ENCODE data around the gene MDFI.

MDFI gene

DNA sequence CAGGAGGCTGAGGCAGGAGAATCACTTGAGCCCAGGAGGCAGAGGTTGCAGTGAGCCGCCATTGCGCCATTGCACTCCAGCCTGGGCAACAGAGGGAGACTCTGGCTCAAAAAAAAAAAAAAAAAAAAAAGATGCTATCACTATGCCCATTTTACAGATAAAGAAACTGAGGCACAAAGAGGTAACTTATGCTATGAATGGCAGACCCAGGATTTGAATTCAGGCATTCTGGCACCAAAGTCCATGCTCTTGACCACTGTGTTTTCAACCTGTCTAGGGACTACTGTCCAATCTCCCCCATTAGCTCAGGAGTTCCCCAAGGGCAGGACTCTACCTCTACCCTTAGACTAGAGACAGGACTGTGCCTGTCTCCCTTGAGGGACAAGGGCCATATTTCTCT, 9.1 kb upstream of the MDFI start:
- Histone ChIP-seq H3K27ac (ENCODE audit: low read depth, low read length, poor library complexity, severe bottlenecking) (no peak overlapping the region), H4K20me1 (ENCODE audit: insufficient read depth, low read length) (no peaks in the 10 kb centered on the region), H3K4me2 (ENCODE audit: low read length) (no peak overlapping the region), H3K9me3 (ENCODE audit: low read length) (no peaks in the 10 kb centered on the region), H3K9me2 (ENCODE audit: low read depth, low read length) (no peaks in the 10 kb centered on the region), H3K79me2 (ENCODE audit: insufficient read depth, low read length) (no peaks in the 10 kb centered on the region), H3K9ac (ENCODE audit: low read length) (no peak overlapping the region), H3K4me3 (ENCODE audit: low read depth, low read length, poor library complexity, severe bottlenecking) (no peak overlapping the region), H3F3A (ENCODE audit: insufficient read depth, low read length) (no peaks in the 10 kb centered on the region), H2AFZ (ENCODE audit: low read length) (no peak overlapping the region), H3K27me3 (ENCODE audit: insufficient read depth, low read length) (no peaks in the 10 kb centered on the region), H3K4me1 (ENCODE audit: insufficient read depth, low read length, severe bottlenecking) (peaks cover 25% of the 10 kb centered on the region), H3K36me3 (ENCODE audit: insufficient read depth, low read length) (no peaks in the 10 kb centered on the region)
- TF ChIP-seq, protein P1, sequence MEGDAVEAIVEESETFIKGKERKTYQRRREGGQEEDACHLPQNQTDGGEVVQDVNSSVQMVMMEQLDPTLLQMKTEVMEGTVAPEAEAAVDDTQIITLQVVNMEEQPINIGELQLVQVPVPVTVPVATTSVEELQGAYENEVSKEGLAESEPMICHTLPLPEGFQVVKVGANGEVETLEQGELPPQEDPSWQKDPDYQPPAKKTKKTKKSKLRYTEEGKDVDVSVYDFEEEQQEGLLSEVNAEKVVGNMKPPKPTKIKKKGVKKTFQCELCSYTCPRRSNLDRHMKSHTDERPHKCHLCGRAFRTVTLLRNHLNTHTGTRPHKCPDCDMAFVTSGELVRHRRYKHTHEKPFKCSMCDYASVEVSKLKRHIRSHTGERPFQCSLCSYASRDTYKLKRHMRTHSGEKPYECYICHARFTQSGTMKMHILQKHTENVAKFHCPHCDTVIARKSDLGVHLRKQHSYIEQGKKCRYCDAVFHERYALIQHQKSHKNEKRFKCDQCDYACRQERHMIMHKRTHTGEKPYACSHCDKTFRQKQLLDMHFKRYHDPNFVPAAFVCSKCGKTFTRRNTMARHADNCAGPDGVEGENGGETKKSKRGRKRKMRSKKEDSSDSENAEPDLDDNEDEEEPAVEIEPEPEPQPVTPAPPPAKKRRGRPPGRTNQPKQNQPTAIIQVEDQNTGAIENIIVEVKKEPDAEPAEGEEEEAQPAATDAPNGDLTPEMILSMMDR (IDR thresholded peaks at IDR 0.05; ENCODE audit: low read length): no peak
- no peak for TF ChIP-seq EZH2 (IDR thresholded peaks at IDR 0.05; ENCODE audit: borderline replicate concordance, low read length)

DNA sequence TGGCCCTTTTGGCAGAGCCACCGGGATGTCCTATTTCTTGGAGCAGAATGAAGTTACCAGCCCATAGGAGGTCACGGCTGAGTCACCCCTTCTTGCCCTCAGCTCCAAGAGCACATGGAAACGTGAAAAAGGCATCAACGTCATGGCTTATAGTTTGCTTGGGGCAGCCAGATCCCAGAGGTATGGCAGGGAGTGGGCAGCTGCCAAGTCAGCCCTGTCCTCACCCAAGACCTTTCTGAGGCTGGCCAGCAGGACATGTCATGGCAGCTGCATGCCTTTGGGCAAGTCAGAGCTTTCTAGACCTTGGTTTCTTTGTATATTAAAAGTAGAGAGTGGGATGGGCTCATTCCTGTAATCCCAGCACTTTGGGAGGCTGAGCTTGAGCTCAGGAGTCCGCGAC, 8.2 kb upstream of the MDFI start:
- Histone ChIP-seq H3K9me3 (ENCODE audit: low read length) (no peaks in the 10 kb centered on the region), H3K79me2 (ENCODE audit: insufficient read depth, low read length) (no peaks in the 10 kb centered on the region), H4K20me1 (ENCODE audit: insufficient read depth, low read length) (no peaks in the 10 kb centered on the region), H3K4me1 (ENCODE audit: insufficient read depth, low read length, severe bottlenecking) (peaks cover 21% of the 10 kb centered on the region), H3K4me2 (ENCODE audit: low read length) (no peak overlapping the region), H3K4me3 (ENCODE audit: low read depth, low read length, poor library complexity, severe bottlenecking) (no peak overlapping the region), H3F3A (ENCODE audit: insufficient read depth, low read length) (no peaks in the 10 kb centered on the region), H2AFZ (ENCODE audit: low read length) (no peak overlapping the region), H3K9me2 (ENCODE audit: low read depth, low read length) (no peaks in the 10 kb centered on the region), H3K27ac (ENCODE audit: low read depth, low read length, poor library complexity, severe bottlenecking) (no peak overlapping the region), H3K27me3 (ENCODE audit: insufficient read depth, low read length) (no peaks in the 10 kb centered on the region; the same call in 1 of the 2 replicates), H3K36me3 (ENCODE audit: insufficient read depth, low read length) (no peaks in the 10 kb centered on the region), H3K9ac (ENCODE audit: low read length) (no peak overlapping the region)
- TF ChIP-seq, protein P1 (IDR thresholded peaks at IDR 0.05; ENCODE audit: low read length): no peak
- TF ChIP-seq EZH2 (IDR thresholded peaks at IDR 0.05; ENCODE audit: borderline replicate concordance, low read length): no peak

DNA sequence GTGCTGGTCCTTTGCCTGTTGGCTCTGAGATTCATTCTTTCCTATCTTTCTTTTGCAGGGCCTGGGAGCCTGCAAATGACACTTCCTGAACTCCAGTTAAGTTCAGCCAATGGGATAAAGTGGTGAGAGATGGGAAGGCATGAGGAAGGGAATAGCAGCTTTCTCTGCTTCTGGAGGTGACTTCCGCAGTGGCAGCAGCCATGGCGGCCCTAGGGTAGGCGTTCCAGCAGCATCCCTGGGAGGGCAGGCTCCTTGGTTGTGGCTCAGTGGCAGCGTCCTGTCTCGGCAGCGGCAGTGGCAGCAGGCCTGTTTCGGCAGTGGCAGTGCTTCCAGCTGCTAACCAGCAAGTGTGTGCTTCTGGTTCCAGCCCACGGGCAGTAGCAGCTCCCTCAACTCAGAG, 7.3 kb upstream of the MDFI start:
- H3K27ac ChIP-seq (ENCODE audit: low read depth, low read length, poor library complexity, severe bottlenecking): no peak overlapping the region
- H3K36me3 ChIP-seq (ENCODE audit: insufficient read depth, low read length): no peaks in the 10 kb centered on the region
- no peaks in the 10 kb centered on the region; the same call in 1 of the 2 replicates for H3K27me3 ChIP-seq (ENCODE audit: insufficient read depth, low read length)
- H3K4me1 ChIP-seq (ENCODE audit: insufficient read depth, low read length, severe bottlenecking): peaks cover 12% of the 10 kb centered on the region
- no peaks in the 10 kb centered on the region for H4K20me1 ChIP-seq (ENCODE audit: insufficient read depth, low read length)
- no peaks in the 10 kb centered on the region for H3F3A ChIP-seq (ENCODE audit: insufficient read depth, low read length)
- H3K9me3 ChIP-seq (ENCODE audit: low read length): no peaks in the 10 kb centered on the region
- H3K4me3 ChIP-seq (ENCODE audit: low read depth, low read length, poor library complexity, severe bottlenecking): no peak overlapping the region
- H3K79me2 ChIP-seq (ENCODE audit: insufficient read depth, low read length): no peaks in the 10 kb centered on the region
- H2AFZ ChIP-seq (ENCODE audit: low read length): no peak overlapping the region
- TF ChIP-seq, protein P1 (IDR thresholded peaks at IDR 0.05; ENCODE audit: low read length): no peak
- TF ChIP-seq EZH2 (IDR thresholded peaks at IDR 0.05; ENCODE audit: borderline replicate concordance, low read length): no peak
- no peaks in the 10 kb centered on the region for H3K9me2 ChIP-seq (ENCODE audit: low read depth, low read length)
- H3K4me2 ChIP-seq (ENCODE audit: low read length): no peak overlapping the region
- no peak overlapping the region for H3K9ac ChIP-seq (ENCODE audit: low read length)

Data from OCI-LY1 (cell line).